CD14-positive monocyte (primary cell): ENCODE data around the gene SPAG9. TPM values are rescaled to one million over a fixed set of nuclear protein-coding genes. Genes with fewer than 3 reads are reported as not detected.
A peak's percentile ranks its signal among the peaks of the same experiment; 100 is the strongest.

Source experiments
- DNase-seq, 3 donors: peaks; one replicate each; pipeline ENCODE4 v3.0.0-alpha.2; 2011 to 2022
- H2AFZ ChIP-seq: 2 replicates; pipeline ENCODE4 v1.6.0; 2012; ENCODE audit warnings: mild to moderate bottlenecking, low read depth, low read length, inconsistent platforms; ENCODE audit not compliant: insufficient read depth, poor library complexity, severe bottlenecking
- H3K27ac ChIP-seq, 2 donors: 1 replicate in 1 of 2; 2 replicates in 1 of 2; pipeline ENCODE4 v1.5.1; 2012 to 2013; ENCODE audit warnings: low read length in 2 of 2, control low read depth in 1 of 2, inconsistent platforms in 1 of 2, low read depth in 1 of 2, mild to moderate bottlenecking in 1 of 2
- H3K27me3 ChIP-seq, 2 donors: one replicate each; pipeline versions ENCODE4 v1.6.0 to v1.6.1; 2011 to 2013; ENCODE audit warnings: low read length in 2 of 2; ENCODE audit not compliant: control insufficient read depth in 2 of 2, insufficient read depth in 2 of 2
- H3K36me3 ChIP-seq, 2 donors: replicated peaks in 1 of 2; 1 replicate in 1 of 2; 2 replicates in 1 of 2; pipeline versions ENCODE4 v1.5.1 to v1.6.1; 2012 to 2013; ENCODE audit warnings: low read length in 2 of 2, control low read depth in 1 of 2, inconsistent platforms in 1 of 2, mild to moderate bottlenecking in 1 of 2; ENCODE audit not compliant: insufficient read depth in 2 of 2, control insufficient read depth in 1 of 2
- H3K4me1 ChIP-seq, 2 donors: 1 replicate in 1 of 2; 2 replicates in 1 of 2; pipeline versions ENCODE4 v1.5.1 to v1.6.1; 2012 to 2013; ENCODE audit warnings: low read length in 2 of 2, control low read depth in 1 of 2, inconsistent platforms in 1 of 2, mild to moderate bottlenecking in 1 of 2, moderate library complexity in 1 of 2; ENCODE audit not compliant: insufficient read depth in 2 of 2, control insufficient read depth in 1 of 2
- H3K4me2 ChIP-seq: replicated peaks from 2 replicates; pipeline ENCODE3; 2012; ENCODE audit warnings: low read length, moderate library complexity, mild to moderate bottlenecking; ENCODE audit not compliant: poor library complexity, severe bottlenecking; ENCODE audit errors: extremely low read depth
- H3K4me3 ChIP-seq, 3 experiments: fragments of 200-600 bp in 1 of 3; sonication (generic) in 1 of 3; replicated peaks in 1 of 3; 1 replicate in 2 of 3; 2 replicates in 1 of 3; pipeline ENCODE4 v1.5.1; 2011 to 2013; ENCODE audit warnings: low read length in 3 of 3, mild to moderate bottlenecking in 3 of 3, control low read depth in 2 of 3, low read depth in 2 of 3, inconsistent platforms in 1 of 3, moderate library complexity in 1 of 3
- H3K79me2 ChIP-seq: 2 replicates; pipeline ENCODE4 v1.6.0; 2012; ENCODE audit warnings: mild to moderate bottlenecking, control low read depth, inconsistent platforms, low read length, moderate library complexity; ENCODE audit not compliant: insufficient read depth
- H3K9ac ChIP-seq: 2 replicates; pipeline ENCODE4 v1.6.0; 2017; ENCODE audit warnings: low read length, mild to moderate bottlenecking; ENCODE audit not compliant: insufficient read depth, poor library complexity, severe bottlenecking
- H3K9me3 ChIP-seq, 2 donors: replicated peaks in 1 of 2; 1 replicate in 1 of 2; 2 replicates in 1 of 2; pipeline versions ENCODE4 v1.5.1 to v1.6.1; 2012 to 2013; ENCODE audit warnings: low read length in 2 of 2, control low read depth in 1 of 2; ENCODE audit not compliant: control insufficient read depth in 1 of 2, insufficient read depth in 1 of 2
- H4K20me1 ChIP-seq: 2 replicates; pipeline ENCODE4 v1.6.0; 2012; ENCODE audit warnings: mild to moderate bottlenecking, low read length, control low read depth, moderate library complexity; ENCODE audit not compliant: insufficient read depth
- H3K27ac Mint-ChIP-seq, 7 donors: one replicate each; pipeline ENCODE4 v1.8.0; 2020; ENCODE audit warnings: mild to moderate bottlenecking in 7 of 7, mixed read lengths in 7 of 7, moderate library complexity in 6 of 7, inconsistent platforms in 2 of 7
- H3K27me3 Mint-ChIP-seq, 3 donors: one replicate each; pipeline ENCODE4 v1.8.0; 2021 to 2022; ENCODE audit warnings: low read depth in 3 of 3, mild to moderate bottlenecking in 3 of 3, mixed read lengths in 3 of 3, moderate library complexity in 3 of 3, inconsistent platforms in 1 of 3
- H3K36me3 Mint-ChIP-seq, 2 donors: one replicate each; pipeline ENCODE4 v1.8.0; 2020; ENCODE audit warnings: mixed read lengths in 2 of 2, inconsistent platforms in 1 of 2, mild to moderate bottlenecking in 1 of 2
- H3K4me1 Mint-ChIP-seq: one replicate; pipeline ENCODE4 v1.8.0; 2020; ENCODE audit warnings: mild to moderate bottlenecking, mixed read lengths
- H3K4me3 Mint-ChIP-seq, 2 donors: one replicate each; pipeline ENCODE4 v1.8.0; 2020; ENCODE audit warnings: mild to moderate bottlenecking in 2 of 2, mixed read lengths in 2 of 2, moderate library complexity in 1 of 2
- H3K9me3 Mint-ChIP-seq, 7 donors: one replicate each; pipeline ENCODE4 v1.8.0; 2020 to 2022; ENCODE audit warnings: mixed read lengths in 7 of 7, mild to moderate bottlenecking in 6 of 7, moderate library complexity in 6 of 7, inconsistent platforms in 2 of 7
- WGBS: methylation state at CpG from one replicate; pipeline ENCODE4 v1.1.5; 2013; ENCODE audit warnings: missing lambda C conversion rate; ENCODE audit not compliant: insufficient coverage; 5-methylcytosine and 5-hydroxymethylcytosine counted together
- intact Hi-C, 2 donors: fragments of 100-400 bp; cut with micrococcal nuclease; formaldehyde crosslinking; loops; one replicate each; pipeline versions ENCODE4 v1.15.0 to v1.15.1; 2023
- polyA plus RNA-seq, 3 donors: library from polyadenylated mRNA; depleted of rRNA in 1 of 3; unstranded in 2 of 3; stranded (reverse) in 1 of 3; fragments of 300-500 nt in 2 of 3; fragments of >200 nt in 1 of 3; fragmentation: Illumina TruSeq in 2 of 3; gene quantifications; 1 replicate in 2 of 3; 2 replicates in 1 of 3; pipeline ENCODE4 v1.2.3, GENCODE V29; 2012 to 2021
- TF ChIP-seq, protein P1 (sequence below): fragments of 200-600 bp; IDR thresholded peaks from one replicate; pipeline ENCODE4 v1.8.0; 2022; ENCODE audit warnings: antibody characterized with exemption, mild to moderate bottlenecking

Gene SPAG9
- polyA plus RNA-seq, 3 donors, result 4.9 to 33.1 (median 8.5) TPM

DNA sequence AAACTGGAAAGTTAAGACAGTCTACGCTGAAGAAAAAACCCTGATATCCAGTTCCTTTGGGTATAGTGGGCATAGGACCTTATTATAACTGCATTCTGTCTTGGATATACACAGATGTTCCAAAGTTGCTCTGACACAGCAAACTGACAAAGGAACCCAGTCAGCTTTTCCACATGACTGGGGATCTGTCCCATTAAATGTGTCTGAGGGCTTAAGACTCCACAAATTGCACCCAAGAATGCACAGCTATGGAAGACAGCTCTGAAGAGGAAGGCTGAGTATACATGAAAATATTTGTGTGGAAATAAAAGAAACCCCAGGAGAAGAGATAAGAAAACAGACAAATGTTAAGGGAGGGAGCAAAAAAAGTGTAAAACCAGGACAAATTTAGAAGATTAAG, 114.1 kb downstream of the SPAG9 start:
- no CpG with 5 or more reads among the region's 1 CpG for WGBS
- intact Hi-C loops, result no loop called here
- H3K27ac Mint-ChIP-seq, result peak overlapping the region in 3 of 7 donors; percentile 12 to 83 (median 32)

DNA sequence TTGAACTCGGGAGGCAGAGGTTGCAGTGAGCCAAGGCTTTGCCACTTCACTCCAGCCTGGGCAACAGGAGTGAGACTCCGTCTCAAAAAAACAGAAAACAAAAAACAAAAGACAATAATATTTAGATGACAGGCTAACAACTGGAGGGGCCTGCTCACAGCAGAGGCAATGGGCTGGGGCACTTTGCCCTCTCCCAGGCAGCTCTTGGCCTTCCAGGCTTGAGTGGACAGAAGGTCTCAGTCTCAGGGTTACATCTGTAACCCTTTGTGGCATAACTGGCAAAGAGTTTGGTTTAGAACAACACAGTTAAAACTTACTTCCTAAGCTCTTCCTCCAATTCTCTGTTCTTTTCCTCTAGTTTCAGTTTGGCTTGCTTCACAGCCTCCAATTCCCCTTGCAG, 114.9 kb downstream of the SPAG9 start:
- H3K4me1 Mint-ChIP-seq, result no peaks in the 10 kb centered on the region
- TF ChIP-seq, protein P1, sequence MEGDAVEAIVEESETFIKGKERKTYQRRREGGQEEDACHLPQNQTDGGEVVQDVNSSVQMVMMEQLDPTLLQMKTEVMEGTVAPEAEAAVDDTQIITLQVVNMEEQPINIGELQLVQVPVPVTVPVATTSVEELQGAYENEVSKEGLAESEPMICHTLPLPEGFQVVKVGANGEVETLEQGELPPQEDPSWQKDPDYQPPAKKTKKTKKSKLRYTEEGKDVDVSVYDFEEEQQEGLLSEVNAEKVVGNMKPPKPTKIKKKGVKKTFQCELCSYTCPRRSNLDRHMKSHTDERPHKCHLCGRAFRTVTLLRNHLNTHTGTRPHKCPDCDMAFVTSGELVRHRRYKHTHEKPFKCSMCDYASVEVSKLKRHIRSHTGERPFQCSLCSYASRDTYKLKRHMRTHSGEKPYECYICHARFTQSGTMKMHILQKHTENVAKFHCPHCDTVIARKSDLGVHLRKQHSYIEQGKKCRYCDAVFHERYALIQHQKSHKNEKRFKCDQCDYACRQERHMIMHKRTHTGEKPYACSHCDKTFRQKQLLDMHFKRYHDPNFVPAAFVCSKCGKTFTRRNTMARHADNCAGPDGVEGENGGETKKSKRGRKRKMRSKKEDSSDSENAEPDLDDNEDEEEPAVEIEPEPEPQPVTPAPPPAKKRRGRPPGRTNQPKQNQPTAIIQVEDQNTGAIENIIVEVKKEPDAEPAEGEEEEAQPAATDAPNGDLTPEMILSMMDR, result no peak
- peaks cover 75 to 97% of the 10 kb centered on the region in 2 donors for H3K36me3 ChIP-seq

More for the DNA sequence above, 114.1 kb downstream of the SPAG9 start:
- no peak for DNase-seq
- Histone ChIP-seq H3K4me2 (no peak overlapping the region), H3K4me1 (no peaks in the 10 kb centered on the region), H3K9me3 (no peaks in the 10 kb centered on the region), H3K27ac (no peak overlapping the region), H3K4me3 (no peak overlapping the region), H3K27me3 (no peaks in the 10 kb centered on the region), H3K36me3 (peaks cover 73 to 98% of the 10 kb centered on the region in 2 donors), H3K79me2 (no peaks in the 10 kb centered on the region), H3K9ac (no peak overlapping the region), H4K20me1 (no peaks in the 10 kb centered on the region), H2AFZ (no peak overlapping the region)
- Mint-ChIP-seq H3K27me3 (no peaks in the 10 kb centered on the region), H3K36me3 (peaks cover 56 to 72% of the 10 kb centered on the region in 2 donors), H3K4me1 (no peaks in the 10 kb centered on the region), H3K9me3 (no peaks in the 10 kb centered on the region), H3K4me3 (no peak overlapping the region)
- TF ChIP-seq, protein P1, result no peak

More for the DNA sequence above, 114.9 kb downstream of the SPAG9 start:
- H3K9me3 ChIP-seq, result no peaks in the 10 kb centered on the region
- no peak overlapping the region for H3K4me2 ChIP-seq
- H3K79me2 ChIP-seq, result no peaks in the 10 kb centered on the region
- 100% methylated on average over 2 of the region's 2 CpGs for WGBS
- Mint-ChIP-seq H3K36me3 (peaks cover 58 to 71% of the 10 kb centered on the region in 2 donors), H3K4me3 (no peak overlapping the region), H3K27me3 (no peaks in the 10 kb centered on the region), H3K27ac (peak overlapping the region in 1 of 7 donors; percentile 53), H3K9me3 (no peaks in the 10 kb centered on the region)
- intact Hi-C loops, result no loop called here
- H2AFZ ChIP-seq, result no peak overlapping the region
- no peaks in the 10 kb centered on the region for H3K4me1 ChIP-seq
- H3K4me3 ChIP-seq, result no peak overlapping the region
- no peaks in the 10 kb centered on the region for H3K27me3 ChIP-seq
- no peaks in the 10 kb centered on the region for H4K20me1 ChIP-seq
- no peak overlapping the region for H3K9ac ChIP-seq
- no peak for DNase-seq
- no peak overlapping the region for H3K27ac ChIP-seq
